H4 (cell line): ENCODE data around the gene SLC5A10. TPM values are rescaled to one million over a fixed set of nuclear protein-coding genes. Genes with fewer than 3 reads are reported as not detected.
"Not testable (repeated sequence)": the region's sequence is repeated elsewhere in the genome, so short reads cannot be mapped to it uniquely, and the experiment has no call there.

ENCODE experiments used
- DNase-seq: peaks from one replicate; pipeline ENCODE4 v3.0.0-alpha.2; 2015; ENCODE audit warnings: low spot score
- total RNA-seq: library from RNA; depleted of rRNA; stranded (reverse); fragments of >200 nt; shearing (Covaris generic); gene quantifications from 2 replicates; pipeline ENCODE4 v1.2.3, GENCODE V29; 2014

Gene SLC5A10
- total RNA-seq, 1 experiment from 2014 or later = not detected

DNA sequence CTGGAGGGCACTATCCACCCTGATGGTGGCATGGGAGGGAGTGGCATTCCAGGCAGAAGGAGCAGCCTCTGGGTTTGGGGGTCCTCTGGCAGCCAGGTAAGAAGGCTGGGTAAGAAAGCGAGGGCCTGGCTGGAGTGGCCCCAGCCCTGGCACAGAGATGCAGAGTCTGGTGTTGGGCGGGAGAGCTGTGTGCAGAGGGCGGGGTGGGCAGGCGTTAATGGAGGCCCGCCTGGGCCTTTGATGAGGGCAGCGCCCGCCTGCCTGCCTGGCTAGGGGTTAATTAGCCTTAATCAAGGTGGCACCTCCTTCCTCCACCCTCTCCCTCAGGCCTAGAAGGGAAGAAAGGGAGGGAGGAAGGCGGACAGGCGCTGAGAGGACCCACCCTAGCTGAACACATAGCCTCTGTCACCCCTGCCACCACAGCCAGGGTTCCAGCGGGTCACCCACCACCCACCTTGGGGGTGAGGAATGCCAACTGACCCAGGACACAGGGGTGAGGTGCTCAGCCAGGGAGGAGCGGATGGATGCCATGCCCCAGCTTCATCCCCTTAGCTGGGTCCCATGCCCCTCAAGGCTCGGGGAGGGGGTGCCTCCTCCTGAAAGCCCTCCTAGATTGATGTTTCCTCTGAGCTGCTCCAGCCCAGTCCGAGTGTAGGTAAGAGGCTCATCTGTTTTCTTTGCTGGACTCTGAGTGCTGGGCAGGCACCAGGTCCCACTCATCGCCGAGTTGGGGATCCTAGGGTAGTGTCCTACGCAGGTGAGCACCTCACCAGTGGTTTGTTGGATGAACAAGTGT is 66.0 kb downstream of the SLC5A10 start:
- no peak for DNase-seq

- DNase-seq = no peak
Observed at GRCh38 chr17:19018600-19018950, 66.6 kb downstream of the SLC5A10 start.

GRCh38 chr17:19019041-19019941 is 67.3 kb downstream of the SLC5A10 start:
- DNase-seq = no peak

DNA sequence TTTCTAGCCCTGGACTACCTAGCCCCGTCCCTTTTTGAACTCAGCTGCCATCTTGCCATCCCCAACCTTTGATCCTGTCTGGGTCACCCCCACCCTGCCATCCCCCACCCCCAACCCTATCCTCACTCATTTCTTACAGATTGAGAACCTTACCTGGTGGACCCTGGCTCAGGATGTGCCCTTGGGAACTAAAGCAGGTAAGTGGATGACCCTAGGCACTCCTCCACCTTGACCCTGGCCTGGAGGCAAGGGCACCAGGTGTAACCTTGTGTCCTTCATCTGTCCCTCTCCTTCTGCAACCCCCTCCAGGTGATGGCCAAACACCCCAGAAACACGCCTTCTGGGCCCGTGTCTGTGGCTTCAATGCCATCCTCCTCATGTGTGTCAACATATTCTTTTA is 68.1 kb downstream of the SLC5A10 start:
- no peak for DNase-seq

GRCh38 chr17:19021011-19021621 is 69.2 kb downstream of the SLC5A10 start:
- not testable (repeated sequence) for DNase-seq

DNA sequence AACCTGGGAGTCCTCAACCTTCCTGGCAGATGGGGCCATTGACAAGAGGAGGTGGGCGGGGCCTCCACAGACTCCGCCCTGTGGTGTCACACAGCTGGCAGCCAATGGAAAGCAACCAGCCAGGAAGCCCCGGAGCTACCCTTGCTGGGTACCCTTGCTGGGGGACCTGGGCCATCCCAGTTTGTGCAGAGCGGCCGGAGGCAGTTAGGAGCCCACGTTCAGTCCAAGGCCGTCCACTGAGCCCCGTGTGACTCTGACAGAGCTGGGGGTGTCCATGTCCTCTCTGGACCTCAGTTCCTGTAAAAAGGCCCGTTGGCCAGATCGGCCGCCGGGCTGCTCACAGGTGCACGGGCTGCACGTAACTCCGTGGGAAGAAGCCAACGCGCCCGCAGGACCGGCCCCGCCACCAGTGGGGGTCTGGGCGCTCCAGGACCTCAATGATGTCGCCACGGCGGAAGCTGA is 69.7 kb downstream of the SLC5A10 start:
- DNase-seq = no peak

DNA sequence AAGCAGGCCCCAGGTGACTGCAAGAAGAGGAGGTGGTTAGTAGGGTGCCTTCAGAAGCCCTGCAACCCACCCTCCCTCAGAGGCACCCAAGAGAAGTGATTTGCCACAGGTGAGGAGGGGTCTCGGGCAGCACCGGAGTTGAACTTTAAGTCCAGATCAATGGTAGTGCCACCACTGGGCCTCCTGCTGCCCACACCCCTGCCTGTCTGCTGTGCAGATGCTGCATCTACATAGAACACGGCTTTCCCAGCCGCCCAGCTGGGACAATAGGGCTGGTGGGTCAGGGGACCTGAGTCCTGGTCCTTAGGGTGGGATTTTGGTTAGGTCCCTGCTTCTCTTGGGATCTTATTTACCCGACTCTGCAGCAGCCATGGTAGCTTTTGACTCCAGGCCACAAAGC is 70.2 kb downstream of the SLC5A10 start:
- DNase-seq = no peak

DNA sequence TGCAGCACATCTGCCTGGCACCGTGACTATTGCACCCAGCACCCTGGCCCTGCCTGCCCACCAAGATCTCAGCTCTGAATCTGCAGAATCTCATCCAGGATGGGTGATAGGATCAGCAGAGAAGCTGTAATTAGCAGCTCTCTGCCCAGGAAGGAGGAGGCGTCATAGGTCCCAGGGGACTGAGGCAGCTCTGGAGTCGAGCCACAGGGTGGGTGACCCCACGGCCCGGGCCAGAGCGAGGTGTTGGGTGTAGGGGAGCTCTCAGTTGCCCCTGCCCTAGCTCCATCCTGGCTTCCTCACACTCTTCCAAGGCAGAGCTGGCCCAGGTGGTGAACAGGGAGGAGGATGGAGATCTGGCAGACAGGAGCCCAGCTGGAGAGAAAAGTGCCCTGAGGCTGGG is 70.8 kb downstream of the SLC5A10 start:
- DNase-seq = no peak

GRCh38 chr17:19023209-19023999 is 71.4 kb downstream of the SLC5A10 start:
- no peak for DNase-seq

- DNase-seq = no peak
Observed at GRCh38 chr17:19024101-19025078, 72.4 kb downstream of the SLC5A10 start.

- DNase-seq = not testable (repeated sequence)
Observed at GRCh38 chr17:19028671-19029070, 76.7 kb downstream of the SLC5A10 start.

DNA sequence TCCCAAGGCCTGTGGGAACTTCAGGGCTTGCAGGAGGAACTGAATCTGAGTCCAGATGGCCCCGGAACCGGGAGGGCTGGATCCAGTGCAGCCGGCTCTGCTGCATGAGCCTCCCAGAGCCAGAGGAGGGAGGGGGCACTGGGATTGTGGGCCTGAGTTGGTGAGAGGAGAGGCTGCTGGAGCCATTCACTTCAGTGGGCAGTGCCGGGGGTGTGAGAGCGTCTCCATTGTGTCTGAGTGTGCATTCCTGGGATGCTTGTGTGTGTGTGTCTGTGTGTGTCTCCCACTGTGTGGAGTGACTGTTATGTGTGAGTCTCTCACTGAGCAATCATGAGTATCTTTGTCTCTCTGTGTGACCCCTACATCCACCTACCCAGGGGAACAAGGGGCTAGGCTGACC is 77.8 kb downstream of the SLC5A10 start:
- not testable (repeated sequence) for DNase-seq

DNA sequence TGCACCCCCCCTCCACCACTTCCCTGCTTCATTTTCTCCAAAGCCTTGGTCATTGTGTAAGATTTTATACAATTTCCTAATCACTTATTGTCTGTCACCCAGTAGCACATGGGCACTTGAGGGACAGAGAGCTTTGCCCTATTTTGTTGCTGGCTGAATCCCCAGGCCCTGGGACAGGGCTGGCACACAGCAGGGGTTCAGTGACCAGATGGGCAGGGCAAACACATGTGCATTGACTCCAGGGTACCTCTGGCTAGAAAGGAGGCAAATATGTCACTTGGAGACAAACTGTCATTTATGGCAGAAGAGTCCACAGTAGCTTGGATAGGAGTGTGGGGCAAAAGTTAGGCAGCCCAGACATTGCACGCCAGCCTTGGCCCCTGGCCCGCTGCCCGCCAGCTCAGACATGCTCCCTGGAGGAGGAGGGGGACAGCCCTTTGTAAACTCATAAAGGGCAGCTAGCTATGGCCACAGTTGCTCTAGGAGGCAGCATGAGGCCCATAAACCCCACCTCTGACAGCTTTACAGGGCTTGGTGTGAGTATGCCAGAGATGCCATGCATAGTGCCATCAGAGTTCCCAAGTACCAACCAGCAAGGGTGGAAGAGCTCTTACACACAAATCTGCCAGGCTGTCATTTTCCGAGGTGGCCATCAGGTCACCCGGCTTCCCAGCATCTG is 78.9 kb downstream of the SLC5A10 start:
- DNase-seq = not testable (repeated sequence)

DNA sequence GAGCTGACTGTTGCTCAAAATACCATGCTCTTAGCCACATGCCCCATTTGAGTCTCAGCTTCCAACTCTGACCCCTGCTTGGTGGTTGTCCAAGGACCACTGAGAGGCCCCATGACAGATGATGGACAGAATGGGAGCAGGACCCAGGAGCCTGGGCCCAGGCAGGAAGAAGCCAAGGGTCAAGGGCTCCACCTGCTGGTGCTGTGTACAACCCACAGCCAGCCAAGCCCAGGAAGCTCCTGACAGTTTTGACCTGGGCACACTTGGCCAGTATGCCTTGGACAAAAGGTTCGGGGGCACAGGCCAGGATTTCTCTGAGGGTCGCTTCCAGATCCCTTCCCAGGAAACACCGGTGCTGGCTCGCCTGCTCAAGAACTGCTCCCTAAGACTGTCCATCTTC is 79.8 kb downstream of the SLC5A10 start:
- not testable (repeated sequence) for DNase-seq

- DNase-seq = not testable (repeated sequence)
Observed at GRCh38 chr17:19032377-19032988, 80.5 kb downstream of the SLC5A10 start.

GRCh38 chr17:19036186-19036585 is 84.2 kb downstream of the SLC5A10 start:
- not testable (repeated sequence) for DNase-seq

- DNase-seq = not testable (repeated sequence)
Observed at GRCh38 chr17:19037547-19037946, 85.6 kb downstream of the SLC5A10 start.

- not testable (repeated sequence) for DNase-seq
Observed at GRCh38 chr17:19038007-19038406, 86.0 kb downstream of the SLC5A10 start.

DNA sequence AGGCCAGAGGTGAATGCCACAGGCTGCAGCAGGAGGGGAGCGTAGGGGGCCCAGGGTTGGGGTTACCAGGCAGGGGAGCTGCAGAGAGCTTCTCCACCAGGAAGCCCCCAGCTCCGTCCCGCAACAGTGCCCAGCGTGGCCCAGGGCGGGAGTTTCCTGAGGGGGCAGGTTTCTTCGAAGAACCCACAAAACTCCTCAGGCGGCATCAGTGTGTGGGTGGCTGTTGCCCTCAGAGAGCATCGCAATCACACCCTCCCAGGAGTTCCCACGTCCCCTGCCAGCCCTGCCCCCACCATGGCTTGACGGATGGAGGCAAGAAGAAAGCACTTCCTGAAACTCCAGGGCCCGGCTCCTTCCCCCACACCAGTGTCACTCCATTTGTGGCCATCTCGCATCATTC is 86.8 kb downstream of the SLC5A10 start:
- not testable (repeated sequence) for DNase-seq
